22Rv1 (cell line): ENCODE results near the gene TMEM89.

Experiments
- CTCF ChIP-seq: fragments of 450-650 bp; IDR thresholded peaks from 2 replicates; pipeline ENCODE4 v1.5.1; 2017; ENCODE audit warnings: mild to moderate bottlenecking
- ZFX ChIP-seq: fragments of 450-650 bp; IDR thresholded peaks from 2 replicates; pipeline ENCODE4 v1.6.1; 2017; ENCODE audit warnings: antibody characterized with exemption, borderline replicate concordance

GRCh38 chr3:48630833-48631232 is 9.3 kb upstream of the TMEM89 start:
- TF ChIP-seq CTCF (no peak), ZFX (no peak)
